Glomerular endothelial cell (primary cell): Measurements from ENCODE around the gene TMEM235. TPM values are rescaled to one million over a fixed set of nuclear protein-coding genes. Genes with fewer than 3 reads are reported as not detected.

Experiments used
- DNase-seq: peaks from one replicate; pipeline ENCODE4 v3.0.0-alpha.2; 2011; ENCODE audit warnings: low read depth, low spot score; ENCODE audit errors: extremely low read depth
- total RNA-seq: library from RNA; depleted of rRNA; stranded (reverse); fragments of >200 nt; gene quantifications from 2 replicates; pipeline ENCODE4 v1.2.3, GENCODE V29; 2015

The TMEM235 gene
- total RNA-seq: not detected in 2 replicates

DNA sequence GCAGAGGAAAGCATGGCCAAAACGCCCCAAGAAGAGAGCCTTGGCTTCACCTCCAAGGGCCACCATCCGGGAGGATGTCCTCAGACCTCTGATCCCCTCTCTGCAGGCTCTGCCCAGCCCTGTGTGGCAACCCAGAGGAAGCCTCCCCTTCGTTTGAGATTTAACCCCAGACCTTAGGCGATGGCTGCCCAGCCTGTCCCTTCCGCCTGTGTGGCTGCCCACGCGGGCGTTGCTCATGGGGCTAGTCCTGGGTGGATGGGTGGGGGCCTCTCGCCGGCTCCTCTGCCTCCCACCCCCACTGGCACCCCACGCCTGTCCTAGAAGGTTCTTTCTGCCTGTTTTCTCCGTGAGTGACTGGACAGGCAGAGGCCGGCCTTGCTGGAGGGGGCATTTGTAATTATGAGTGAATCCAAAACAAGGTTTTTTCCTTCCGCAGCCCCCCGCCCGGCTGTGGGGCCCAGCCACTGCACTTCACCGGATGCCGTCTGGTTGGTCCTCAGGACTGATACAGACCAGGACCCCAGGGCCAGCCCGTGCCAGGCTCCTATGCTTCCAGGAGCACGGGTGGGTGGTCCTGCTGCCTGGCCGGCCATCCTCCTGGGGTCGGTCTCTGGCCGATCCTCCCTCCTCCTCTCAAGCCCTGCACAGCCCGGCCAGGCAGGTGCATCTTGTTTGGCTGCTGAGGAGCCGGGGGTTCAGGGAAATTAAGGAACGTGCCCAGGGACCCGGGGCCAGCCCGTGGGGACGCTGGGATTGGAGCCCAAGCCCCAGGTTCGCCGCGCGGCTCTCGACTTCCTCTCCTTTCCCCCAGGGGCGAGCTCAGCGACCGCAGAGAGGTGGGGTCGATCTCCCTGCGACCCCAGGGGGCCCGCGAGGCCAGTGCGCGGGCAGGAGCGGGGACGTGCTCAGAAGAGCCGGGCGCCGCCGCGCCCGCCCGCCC, at the start of gene TMEM235:
TMEM235 (plus strand) TSS at position 636 of the 940 bp plus-strand sequence. CDS start 393 bp downstream, outside the sequence.
- no peak for DNase-seq

DNA sequence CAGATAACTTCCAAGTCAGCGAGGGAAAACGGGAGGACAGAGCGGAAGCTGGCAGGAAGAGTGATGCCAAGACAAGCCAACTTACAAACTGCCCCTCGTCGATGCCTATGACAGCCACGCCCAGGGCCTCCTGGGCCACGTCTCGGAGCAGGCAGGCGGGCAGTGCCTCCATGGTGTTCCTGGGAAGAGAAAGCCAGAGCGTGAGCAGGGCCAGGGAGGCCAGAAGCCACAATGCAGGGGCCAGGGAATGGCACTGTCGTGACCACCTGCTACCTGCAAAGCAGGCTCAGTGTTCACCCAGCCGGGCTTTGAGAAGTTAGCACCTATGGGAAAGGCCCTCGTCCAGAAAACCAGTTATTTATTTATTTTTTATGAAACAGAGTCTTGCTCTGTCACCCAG, 48.9 kb upstream of the TMEM235 start:
- no peak for DNase-seq

GRCh38 chr17:78183916-78184315, 47.5 kb upstream of the TMEM235 start:
- no peak for DNase-seq

GRCh38 chr17:78184351-78184750, 47.1 kb upstream of the TMEM235 start:
- DNase-seq: no peak

- no peak for DNase-seq
Measured at GRCh38 chr17:78184868-78185267, 46.6 kb upstream of the TMEM235 start.

- DNase-seq: no peak
Measured at GRCh38 chr17:78185981-78186691, 45.3 kb upstream of the TMEM235 start.

DNA sequence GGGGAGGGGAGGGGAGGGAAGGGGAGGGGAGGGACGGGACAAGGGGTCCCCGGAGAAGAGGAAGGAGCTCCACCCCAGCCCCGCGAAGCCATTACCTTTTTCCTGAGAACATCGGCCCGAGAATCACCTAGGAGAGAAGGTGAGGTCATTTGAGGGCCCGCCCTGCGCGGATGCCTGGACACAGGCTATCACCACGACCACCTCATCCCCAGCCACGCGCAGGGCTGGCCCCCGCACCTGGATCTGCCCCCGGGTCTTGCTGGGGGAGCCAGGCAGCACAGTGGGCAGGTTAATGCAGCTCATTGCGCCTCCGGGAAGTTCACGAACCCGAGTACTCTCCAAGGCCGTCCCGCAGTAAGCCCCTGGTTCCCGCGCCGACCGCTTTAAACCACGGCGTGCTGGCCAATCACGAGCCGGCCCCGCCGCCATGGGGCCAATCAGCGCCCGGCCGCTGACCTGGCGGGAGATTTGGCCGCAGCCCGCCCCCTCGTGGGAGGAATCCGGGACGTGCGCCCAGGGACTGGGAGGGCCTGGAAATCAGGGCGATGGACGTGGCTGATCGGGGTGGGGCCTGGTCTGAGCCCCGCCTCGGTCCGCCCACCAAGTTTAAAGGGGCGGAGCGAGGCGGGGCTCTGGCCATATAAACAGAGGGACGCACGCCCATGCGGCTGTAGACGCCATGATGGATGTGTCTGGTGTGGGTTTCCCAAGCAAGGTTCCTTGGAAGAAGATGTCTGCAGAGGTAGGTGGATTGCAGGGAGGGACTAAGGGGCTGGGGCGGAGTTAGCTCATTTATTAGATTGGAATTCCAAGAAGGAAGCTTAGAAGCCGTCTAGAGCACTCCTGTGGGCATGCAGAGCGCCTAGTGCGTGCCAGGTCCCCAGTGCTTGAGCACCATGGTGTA, 44.5 kb upstream of the TMEM235 start, which contains the start of the genes AFMID and TK1:
AFMID (plus strand) TSS at position 671 of the 904 bp plus-strand sequence; CDS start at position 680, 9 bp downstream.
TK1 (minus strand) TSS at position 361 of the 904 bp plus-strand sequence; CDS start at position 303, 58 bp downstream.
- peak; percentile 68 for DNase-seq

- DNase-seq: no peak
Measured at GRCh38 chr17:78196716-78197115, 34.7 kb upstream of the TMEM235 start.

- DNase-seq: no peak
Measured at GRCh38 chr17:78197147-78197832, 34.1 kb upstream of the TMEM235 start.

DNA sequence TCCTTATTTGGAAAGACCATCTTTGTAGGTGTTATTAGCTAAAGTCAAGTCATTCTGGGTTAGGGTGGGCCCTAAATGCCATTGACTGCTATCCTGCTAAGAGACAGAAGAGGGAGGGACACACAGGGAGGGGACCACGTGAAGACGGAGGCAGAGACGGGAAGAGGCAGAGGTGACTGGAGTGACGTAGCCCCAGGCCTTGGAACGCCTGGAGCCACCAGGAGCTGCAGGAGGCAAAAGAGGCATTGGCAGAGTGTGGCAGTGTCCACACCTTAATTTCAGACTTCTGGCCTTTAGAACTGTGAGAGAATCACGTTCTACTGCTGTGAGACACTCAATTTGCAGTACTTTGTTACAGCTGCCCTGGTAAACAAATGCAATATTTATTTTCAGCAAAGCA, 31.0 kb upstream of the TMEM235 start:
- no peak for DNase-seq

- DNase-seq: no peak
Measured at GRCh38 chr17:78202666-78203065, 28.8 kb upstream of the TMEM235 start.

DNA sequence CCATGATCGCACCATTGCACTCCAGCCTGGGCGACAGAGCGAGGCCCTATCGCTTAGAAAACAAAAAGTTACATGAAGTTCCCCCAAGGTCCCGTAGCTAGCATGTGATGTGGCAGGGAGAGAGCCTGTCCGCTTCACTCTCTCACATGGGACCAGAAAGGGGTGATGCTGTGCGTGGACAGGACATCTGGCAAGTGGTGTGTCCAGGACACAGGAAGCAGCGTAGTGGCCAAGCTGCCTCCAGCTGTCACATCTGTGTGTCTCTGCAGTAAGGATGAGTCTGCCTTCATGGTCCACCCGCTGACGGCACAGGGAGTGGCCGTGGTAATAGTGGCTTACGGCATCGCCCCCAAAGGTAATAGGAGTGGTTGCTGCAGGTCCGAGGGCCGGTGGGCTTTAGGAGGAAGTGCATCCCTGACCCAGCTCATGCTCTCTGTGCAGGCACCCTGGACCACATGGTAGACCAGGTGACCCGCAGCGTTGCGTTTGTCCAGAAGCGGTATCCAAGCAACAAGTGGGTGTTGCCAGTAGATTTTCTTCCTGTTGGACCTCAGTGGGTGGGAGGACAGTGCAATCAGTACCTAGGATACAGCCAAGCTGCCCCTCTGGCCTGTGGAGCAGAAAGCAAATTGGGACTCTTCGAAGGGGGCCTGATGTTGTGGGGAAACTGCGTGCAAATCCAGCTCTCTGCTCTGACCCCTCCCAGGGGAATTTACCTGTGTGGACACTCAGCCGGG, 26.9 kb upstream of the TMEM235 start:
- no peak for DNase-seq

DNA sequence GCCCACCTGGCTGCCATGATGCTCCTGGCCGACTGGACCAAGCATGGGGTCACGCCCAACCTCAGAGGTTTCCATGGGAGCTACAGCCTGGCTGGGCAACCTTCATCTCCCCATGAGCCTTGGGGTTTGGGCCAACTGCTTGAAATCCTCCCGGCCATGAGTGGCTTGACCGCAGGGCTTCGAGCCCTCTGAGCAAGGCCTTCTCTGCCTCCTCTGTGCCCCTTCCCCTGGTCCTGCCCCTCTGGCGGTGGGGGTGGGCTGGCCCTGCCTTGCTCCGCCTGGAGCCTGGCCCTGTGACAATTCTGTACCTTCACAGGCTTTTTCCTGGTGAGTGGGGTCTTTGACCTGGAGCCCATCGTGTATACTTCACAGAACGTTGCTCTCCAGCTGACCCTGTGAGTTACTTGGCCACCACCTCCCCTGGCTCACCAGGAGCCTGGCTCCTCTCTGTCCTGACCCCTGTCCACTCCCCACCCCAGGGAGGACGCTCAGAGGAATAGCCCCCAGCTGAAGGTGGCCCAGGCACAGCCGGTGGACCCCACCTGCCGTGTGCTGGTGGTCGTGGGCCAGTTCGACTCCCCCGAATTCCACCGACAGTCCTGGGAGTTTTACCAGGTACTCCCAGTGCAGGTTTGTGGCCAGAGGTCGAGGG, 26.2 kb upstream of the TMEM235 start:
- no peak for DNase-seq

DNA sequence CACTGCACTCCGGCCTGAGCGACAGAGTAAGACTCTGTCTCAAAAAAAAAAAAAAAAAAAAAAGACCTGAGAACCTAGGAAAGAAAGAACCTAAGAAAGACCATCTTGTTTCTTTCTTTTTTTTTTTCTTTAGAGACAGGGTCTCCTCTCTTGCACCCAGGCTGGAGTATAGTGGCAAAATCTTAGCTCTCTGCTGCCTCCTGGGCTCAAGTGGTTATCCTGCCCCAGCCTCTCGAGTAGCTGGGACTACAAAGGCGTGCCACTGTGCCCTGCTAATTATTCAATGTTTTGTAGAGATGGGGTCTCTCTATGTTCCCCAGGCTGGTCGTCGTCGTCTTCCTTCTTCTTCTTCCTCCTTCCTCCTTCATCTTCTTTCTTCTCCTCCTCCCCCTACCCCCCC, 25.1 kb upstream of the TMEM235 start:
- DNase-seq: no peak

DNA sequence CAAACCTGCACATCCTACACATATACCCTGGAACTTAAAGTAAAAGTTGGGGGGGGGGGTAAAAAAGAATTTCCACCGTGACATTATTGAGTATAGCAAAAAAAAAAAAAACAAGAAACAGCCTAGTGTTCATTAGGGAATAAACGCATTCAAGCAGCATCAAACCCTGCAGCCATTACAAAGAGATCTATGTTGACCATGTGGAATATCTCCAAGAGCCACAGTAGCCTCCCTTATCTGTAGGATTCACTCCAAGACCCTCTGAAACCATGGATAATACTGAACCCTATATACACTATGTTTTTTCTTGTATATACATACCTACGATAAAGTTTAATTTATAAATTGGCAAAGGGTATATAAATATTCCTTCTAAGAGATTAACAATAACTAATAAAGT, 22.9 kb upstream of the TMEM235 start:
- no peak for DNase-seq

DNA sequence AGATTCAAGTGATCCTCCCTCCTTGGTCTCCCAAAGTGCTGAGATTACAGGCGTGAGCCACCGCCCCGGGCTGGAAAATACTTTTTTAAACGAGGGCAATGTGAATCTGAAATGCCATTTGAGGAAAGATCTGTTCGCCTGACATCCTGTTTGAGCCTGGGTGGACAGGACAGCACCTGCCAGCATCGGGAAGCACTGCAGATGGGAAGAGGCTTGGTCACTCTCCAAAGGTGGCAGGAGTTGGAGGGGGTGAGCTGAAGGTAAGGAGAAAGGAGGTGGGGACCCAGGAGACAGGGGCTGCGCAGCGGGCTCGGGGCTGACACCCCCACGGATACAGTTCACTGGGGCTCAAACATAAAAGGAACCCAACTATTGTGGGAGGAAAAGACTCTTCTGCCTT, 21.3 kb upstream of the TMEM235 start:
- no peak for DNase-seq

- no peak for DNase-seq
Measured at GRCh38 chr17:78211032-78211431, 20.4 kb upstream of the TMEM235 start.

GRCh38 chr17:78214016-78214705, 17.3 kb upstream of the TMEM235 start, which contains the start of gene BIRC5:
Gene BIRC5 (plus strand): TSS chr17:78214253. CDS start chr17:78214317, 64 bp downstream.
- DNase-seq: no peak
